ENCODE results near the gene MST1. TPM values are rescaled to one million over a fixed set of nuclear protein-coding genes. Genes with fewer than 3 reads are reported as not detected.

Gene MST1
- total RNA-seq, 1 experiment from 2014 or later = 15.4 TPM

DNA sequence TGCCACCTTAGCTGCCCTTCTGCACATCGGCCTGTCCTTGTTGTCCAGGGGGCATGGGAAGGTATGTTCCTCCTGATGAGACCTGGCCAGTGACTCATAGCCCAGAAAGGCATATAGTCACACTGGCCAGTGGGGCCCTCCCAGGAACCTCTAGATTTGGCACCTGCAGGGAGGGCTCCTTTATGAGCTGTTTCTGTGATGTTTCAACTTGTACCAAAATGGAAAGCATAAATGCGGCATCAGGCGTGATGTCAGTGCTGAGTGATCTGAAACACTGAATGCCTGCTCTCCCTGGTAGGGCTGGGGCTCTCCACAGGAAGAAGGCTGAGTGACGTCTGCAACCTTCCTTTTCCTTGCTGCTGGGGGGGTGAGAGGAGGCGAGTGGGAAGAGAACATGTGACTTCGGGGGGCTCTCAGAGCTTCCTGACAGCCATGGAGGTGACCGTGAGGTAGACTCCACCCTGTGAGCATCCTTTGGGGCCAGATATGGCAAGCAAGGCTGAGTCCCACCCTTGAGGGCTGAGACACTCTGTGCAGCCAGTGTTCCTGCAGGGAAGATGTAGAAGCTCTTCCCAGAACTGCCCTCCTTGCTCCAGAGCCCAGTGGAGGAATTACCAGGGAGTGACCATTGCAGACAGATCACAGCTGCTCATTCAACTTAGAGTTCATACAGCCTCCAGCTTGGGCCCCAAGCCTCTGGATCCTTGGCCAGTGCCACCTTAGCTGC, 52.2 kb downstream of the MST1 start:
- H3K9me3 ChIP-seq = peaks cover 2% of the 10 kb centered on the region; the same call in 1 of the 2 replicates
- H3K27me3 ChIP-seq (replicated peaks; ENCODE audit: control insufficient read depth, insufficient read depth, low read length) = no peaks in the 10 kb centered on the region; the same call in 1 of the 2 replicates
- no peak for DNase-seq
- H3K4me3 Mint-ChIP-seq (ENCODE audit: unreplicated experiment) = no peak overlapping the region
- no TSS peak for BruUV-seq (replicated peaks)
- H3K27me3 Mint-ChIP-seq (ENCODE audit: insufficient read depth, unreplicated experiment) = peaks cover 11% of the 10 kb centered on the region
- no peak overlapping the region for H3K27ac Mint-ChIP-seq (ENCODE audit: unreplicated experiment)
- H3K4me1 Mint-ChIP-seq (ENCODE audit: low read depth, unreplicated experiment) = no peaks in the 10 kb centered on the region
- intact Hi-C loops (cut with micrococcal nuclease; ENCODE audit: unreplicated experiment) = no loop called here
- no peaks in the 10 kb centered on the region for H3K9me3 Mint-ChIP-seq (ENCODE audit: unreplicated experiment)
- TF ChIP-seq, protein P1, sequence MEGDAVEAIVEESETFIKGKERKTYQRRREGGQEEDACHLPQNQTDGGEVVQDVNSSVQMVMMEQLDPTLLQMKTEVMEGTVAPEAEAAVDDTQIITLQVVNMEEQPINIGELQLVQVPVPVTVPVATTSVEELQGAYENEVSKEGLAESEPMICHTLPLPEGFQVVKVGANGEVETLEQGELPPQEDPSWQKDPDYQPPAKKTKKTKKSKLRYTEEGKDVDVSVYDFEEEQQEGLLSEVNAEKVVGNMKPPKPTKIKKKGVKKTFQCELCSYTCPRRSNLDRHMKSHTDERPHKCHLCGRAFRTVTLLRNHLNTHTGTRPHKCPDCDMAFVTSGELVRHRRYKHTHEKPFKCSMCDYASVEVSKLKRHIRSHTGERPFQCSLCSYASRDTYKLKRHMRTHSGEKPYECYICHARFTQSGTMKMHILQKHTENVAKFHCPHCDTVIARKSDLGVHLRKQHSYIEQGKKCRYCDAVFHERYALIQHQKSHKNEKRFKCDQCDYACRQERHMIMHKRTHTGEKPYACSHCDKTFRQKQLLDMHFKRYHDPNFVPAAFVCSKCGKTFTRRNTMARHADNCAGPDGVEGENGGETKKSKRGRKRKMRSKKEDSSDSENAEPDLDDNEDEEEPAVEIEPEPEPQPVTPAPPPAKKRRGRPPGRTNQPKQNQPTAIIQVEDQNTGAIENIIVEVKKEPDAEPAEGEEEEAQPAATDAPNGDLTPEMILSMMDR (IDR thresholded peaks at IDR 0.05; ENCODE audit: insufficient read depth in 1 of 2, low read depth in 1 of 2, low read length in 1 of 2, severe bottlenecking in 1 of 2, unreplicated experiment in 1 of 2) = no peak
- H3K4me1 ChIP-seq = no peaks in the 10 kb centered on the region
- H3K36me3 Mint-ChIP-seq (ENCODE audit: insufficient read depth, unreplicated experiment) = no peaks in the 10 kb centered on the region
- no peaks in the 10 kb centered on the region for H3K36me3 ChIP-seq (ENCODE audit: control insufficient read depth, insufficient read depth, low read length)
- POLR2A ChIA-PET = no interaction called here
- H3K4me3 ChIP-seq (ENCODE audit: low read depth, low read length) = no peak overlapping the region
- CTCF ChIA-PET = no interaction called here

DNA sequence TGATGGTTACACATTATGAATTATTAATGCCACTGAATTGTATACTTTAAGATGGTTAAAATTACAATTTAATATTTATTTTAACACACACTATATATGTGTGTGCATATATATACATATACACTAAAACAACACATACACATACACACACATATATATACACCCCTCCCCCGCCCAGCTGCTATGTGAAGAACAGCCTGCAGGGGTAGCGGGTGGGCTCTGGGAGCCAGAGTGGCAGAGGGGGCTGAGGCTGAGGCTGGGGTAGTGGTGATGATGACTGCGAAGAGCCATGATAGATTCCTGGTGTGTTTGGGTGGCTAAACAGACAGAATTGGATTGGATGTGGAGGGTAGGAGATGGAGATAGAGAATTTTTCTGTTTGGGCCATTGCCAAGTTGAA, 54.5 kb downstream of the MST1 start:
- Histone ChIP-seq H3K9me3 (peaks cover 6% of the 10 kb centered on the region; the same call in 1 of the 2 replicates), H3K27me3 (replicated peaks; ENCODE audit: control insufficient read depth, insufficient read depth, low read length) (no peaks in the 10 kb centered on the region; the same call in 1 of the 2 replicates), H3K4me3 (ENCODE audit: low read depth, low read length) (no peak overlapping the region), H3K4me1 (no peaks in the 10 kb centered on the region), H3K36me3 (ENCODE audit: control insufficient read depth, insufficient read depth, low read length) (no peaks in the 10 kb centered on the region)
- BruUV-seq (replicated peaks) = no TSS peak
- ChIA-PET CTCF (interaction anchor here (1.0 kb wide), 1 partner anchor 28 kb away, joined by 3 read pairs; no protein-coding TSS in a partner anchor), POLR2A (no interaction called here)
- no peaks in the 10 kb centered on the region for H3K36me3 Mint-ChIP-seq (ENCODE audit: insufficient read depth, unreplicated experiment)
- H3K4me1 Mint-ChIP-seq (ENCODE audit: low read depth, unreplicated experiment) = no peaks in the 10 kb centered on the region
- H3K27me3 Mint-ChIP-seq (ENCODE audit: insufficient read depth, unreplicated experiment) = peaks cover 11% of the 10 kb centered on the region
- intact Hi-C loops (cut with micrococcal nuclease; ENCODE audit: unreplicated experiment) = no loop called here
- H3K9me3 Mint-ChIP-seq (ENCODE audit: unreplicated experiment) = no peaks in the 10 kb centered on the region
- no peak overlapping the region for H3K27ac Mint-ChIP-seq (ENCODE audit: unreplicated experiment)
- H3K4me3 Mint-ChIP-seq (ENCODE audit: unreplicated experiment) = no peak overlapping the region
- DNase-seq = no peak
- TF ChIP-seq, protein P1 (IDR thresholded peaks at IDR 0.05; ENCODE audit: insufficient read depth in 1 of 2, low read depth in 1 of 2, low read length in 1 of 2, severe bottlenecking in 1 of 2, unreplicated experiment in 1 of 2) = no peak

Other genes starting within 250 kb of the MST1 start
- gene DAG1, start 219.2 kb downstream of the MST1 start, total RNA-seq (2022) = 154 and 177 TPM in 2 replicates
- 0.77 and 0.93 TPM in 2 replicates for gene BSN, start 135.0 kb downstream of the MST1 start, total RNA-seq (2022)
- gene APEH, start 15.1 kb downstream of the MST1 start, total RNA-seq (2022) = 236 and 279 TPM in 2 replicates
- gene RNF123, start 83 bp upstream of the MST1 start, total RNA-seq (2022) = 45.2 and 50.3 TPM in 2 replicates
- not detected in 2 replicates for gene AMIGO3, start 30.2 kb upstream of the MST1 start, total RNA-seq (2022)
- gene GMPPB, start 34.5 kb upstream of the MST1 start, total RNA-seq (2022) = 26.2 and 26.5 TPM in 2 replicates
- 35.5 and 39.6 TPM in 2 replicates for gene IP6K1, start 97.1 kb upstream of the MST1 start, total RNA-seq (2022)
- not detected in 2 replicates for gene CDHR4, start 110.4 kb upstream of the MST1 start, total RNA-seq (2022)
- not detected in 2 replicates for gene INKA1, start 113.8 kb upstream of the MST1 start, total RNA-seq (2022)
- 0.93 TPM in 1 of 2 replicates, not detected in the other for gene UBA7, start 124.5 kb upstream of the MST1 start, total RNA-seq (2022)
- gene TRAIP, start 167.1 kb upstream of the MST1 start, total RNA-seq (2022) = 25.1 and 28.0 TPM in 2 replicates
- gene CAMKV, start 180.4 kb upstream of the MST1 start, total RNA-seq (2022) = 13.1 and 15.6 TPM in 2 replicates
- gene MST1R, start 214.4 kb upstream of the MST1 start, total RNA-seq (2022) = 11.8 and 13.6 TPM in 2 replicates
- gene MON1A, start 240.3 kb upstream of the MST1 start, total RNA-seq (2022) = 7.4 and 7.7 TPM in 2 replicates

Data from Caco-2 (cell line).